Measurements from ENCODE around the gene NUP93.

NUP93 gene

DNA sequence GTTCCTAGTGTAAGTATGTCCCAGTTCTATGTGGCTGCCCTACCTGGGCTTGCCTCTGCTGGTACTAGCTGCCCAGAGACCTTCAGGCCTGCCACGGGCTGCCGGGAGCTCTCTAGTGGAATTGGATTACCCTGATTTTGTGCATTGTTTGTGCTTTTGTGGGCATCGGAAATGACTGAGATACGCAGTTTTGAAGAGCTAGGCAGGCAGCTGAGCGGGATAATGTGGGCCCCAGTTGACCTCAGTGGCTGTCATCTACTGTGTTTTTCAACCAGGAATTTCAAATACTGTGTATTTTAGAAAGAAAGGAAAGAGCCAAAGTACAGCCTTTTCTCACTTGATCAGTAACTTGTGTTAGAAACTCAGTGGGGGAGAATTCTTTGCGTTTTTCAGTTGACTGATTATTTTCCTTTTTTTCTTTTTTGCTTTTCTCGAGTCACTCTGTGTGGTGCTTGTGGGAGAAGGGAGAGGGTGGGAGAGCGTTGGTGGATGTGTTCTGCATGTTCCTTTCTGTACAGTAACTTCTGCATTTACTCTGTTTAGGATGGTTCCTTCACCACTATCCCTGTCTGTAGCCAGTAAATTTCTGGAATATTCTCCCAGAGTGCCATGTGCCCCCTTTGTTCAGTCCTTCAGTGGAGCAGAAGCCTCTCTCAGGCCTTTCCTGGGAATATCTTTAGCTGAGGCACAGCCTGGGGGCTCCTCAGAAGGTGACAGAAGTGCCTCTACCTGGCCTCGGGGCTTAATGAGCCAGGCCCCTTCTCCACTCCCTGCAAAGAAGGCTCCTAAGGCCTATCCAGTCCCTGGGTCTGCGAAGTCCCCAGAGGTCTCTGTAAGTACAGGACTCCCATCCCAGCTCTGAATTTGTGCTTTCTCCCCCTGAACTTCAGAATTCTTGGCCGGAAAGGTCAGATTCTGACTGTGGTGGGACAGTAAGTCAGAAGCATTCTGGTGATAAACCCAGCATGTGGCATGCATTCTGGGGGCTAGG is 120.1 kb downstream of the NUP93 start:
- TF ChIP-seq, protein P1, sequence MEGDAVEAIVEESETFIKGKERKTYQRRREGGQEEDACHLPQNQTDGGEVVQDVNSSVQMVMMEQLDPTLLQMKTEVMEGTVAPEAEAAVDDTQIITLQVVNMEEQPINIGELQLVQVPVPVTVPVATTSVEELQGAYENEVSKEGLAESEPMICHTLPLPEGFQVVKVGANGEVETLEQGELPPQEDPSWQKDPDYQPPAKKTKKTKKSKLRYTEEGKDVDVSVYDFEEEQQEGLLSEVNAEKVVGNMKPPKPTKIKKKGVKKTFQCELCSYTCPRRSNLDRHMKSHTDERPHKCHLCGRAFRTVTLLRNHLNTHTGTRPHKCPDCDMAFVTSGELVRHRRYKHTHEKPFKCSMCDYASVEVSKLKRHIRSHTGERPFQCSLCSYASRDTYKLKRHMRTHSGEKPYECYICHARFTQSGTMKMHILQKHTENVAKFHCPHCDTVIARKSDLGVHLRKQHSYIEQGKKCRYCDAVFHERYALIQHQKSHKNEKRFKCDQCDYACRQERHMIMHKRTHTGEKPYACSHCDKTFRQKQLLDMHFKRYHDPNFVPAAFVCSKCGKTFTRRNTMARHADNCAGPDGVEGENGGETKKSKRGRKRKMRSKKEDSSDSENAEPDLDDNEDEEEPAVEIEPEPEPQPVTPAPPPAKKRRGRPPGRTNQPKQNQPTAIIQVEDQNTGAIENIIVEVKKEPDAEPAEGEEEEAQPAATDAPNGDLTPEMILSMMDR (IDR thresholded peaks at IDR 0.05; ENCODE audit: insufficient read depth, low read length, poor library complexity, severe bottlenecking): no peak
- no peak for TF ChIP-seq EZH2phosphoT487 (conservative IDR thresholded peaks at IDR 0.05; ENCODE audit: low read length)
- Histone ChIP-seq H3K9me2 (replicated peaks; ENCODE audit: insufficient read depth, low read length) (no peaks in the 10 kb centered on the region), H3K4me3 (ENCODE audit: insufficient read depth, low read length, poor library complexity, severe bottlenecking) (no peak overlapping the region), H3K27me3 (ENCODE audit: low read length) (no peaks in the 10 kb centered on the region), H3F3A (ENCODE audit: insufficient read depth) (no peaks in the 10 kb centered on the region), H2AFZ (ENCODE audit: low read depth, low read length, severe bottlenecking) (no peak overlapping the region), H3K9ac (ENCODE audit: low read length) (no peak overlapping the region), H4K20me1 (ENCODE audit: low read depth, low read length) (no peaks in the 10 kb centered on the region), H3K79me2 (ENCODE audit: insufficient read depth, low read length) (no peaks in the 10 kb centered on the region), H3K27ac (ENCODE audit: low read depth, low read length) (no peak overlapping the region), H3K9me3 (ENCODE audit: insufficient read depth, low read length) (no peaks in the 10 kb centered on the region), H3K4me2 (ENCODE audit: low read depth, low read length, poor library complexity, severe bottlenecking) (no peak overlapping the region), H3K36me3 (ENCODE audit: low read length) (no peaks in the 10 kb centered on the region)

DNA sequence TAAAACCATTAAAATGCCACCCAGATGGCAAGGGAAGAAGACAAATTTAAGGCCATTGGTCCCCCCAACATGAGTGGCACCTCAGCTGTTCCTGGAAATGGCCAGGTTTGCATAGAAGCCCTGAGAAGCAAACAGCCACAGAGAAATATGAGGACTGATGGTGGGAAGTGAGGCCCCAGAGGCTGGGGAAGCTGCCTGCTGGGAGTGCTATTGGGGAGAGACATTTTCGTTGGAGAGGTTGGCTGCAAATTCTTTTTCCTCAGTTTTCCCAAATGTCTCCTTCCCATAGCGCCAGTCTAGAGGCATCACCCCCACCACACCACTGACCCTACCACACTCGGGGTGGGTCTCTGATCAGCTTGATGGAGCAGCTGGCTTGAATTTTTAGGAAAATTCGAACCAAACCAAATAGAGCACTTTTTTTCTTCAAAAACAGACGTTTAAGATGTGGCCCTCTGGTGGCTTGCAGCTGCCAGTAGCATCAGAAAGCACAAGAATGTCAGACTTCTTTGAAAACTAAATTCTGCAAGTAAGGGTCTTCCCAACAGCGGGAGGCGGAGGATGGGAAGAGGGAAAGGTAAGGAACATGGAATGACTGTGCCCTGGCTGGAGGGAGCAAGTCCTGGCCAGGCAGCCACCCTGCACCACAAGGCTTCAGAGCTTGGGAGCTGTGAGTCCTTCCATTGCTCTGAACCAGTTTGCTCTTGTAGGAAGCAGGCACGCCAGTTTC is 121.9 kb downstream of the NUP93 start:
- Histone ChIP-seq H2AFZ (ENCODE audit: low read depth, low read length, severe bottlenecking) (no peak overlapping the region), H3K36me3 (ENCODE audit: low read length) (no peaks in the 10 kb centered on the region), H3K9me3 (ENCODE audit: insufficient read depth, low read length) (no peaks in the 10 kb centered on the region), H3K27me3 (ENCODE audit: low read length) (no peaks in the 10 kb centered on the region), H3K9me2 (replicated peaks; ENCODE audit: insufficient read depth, low read length) (no peaks in the 10 kb centered on the region), H3F3A (ENCODE audit: insufficient read depth) (no peaks in the 10 kb centered on the region), H3K9ac (ENCODE audit: low read length) (no peak overlapping the region), H3K79me2 (ENCODE audit: insufficient read depth, low read length) (no peaks in the 10 kb centered on the region), H4K20me1 (ENCODE audit: low read depth, low read length) (no peaks in the 10 kb centered on the region), H3K4me2 (ENCODE audit: low read depth, low read length, poor library complexity, severe bottlenecking) (no peak overlapping the region), H3K4me3 (ENCODE audit: insufficient read depth, low read length, poor library complexity, severe bottlenecking) (no peak overlapping the region), H3K27ac (ENCODE audit: low read depth, low read length) (no peak overlapping the region)
- no peak for TF ChIP-seq EZH2phosphoT487 (conservative IDR thresholded peaks at IDR 0.05; ENCODE audit: low read length)
- TF ChIP-seq, protein P1 (IDR thresholded peaks at IDR 0.05; ENCODE audit: insufficient read depth, low read length, poor library complexity, severe bottlenecking): peak; percentile 48

DNA sequence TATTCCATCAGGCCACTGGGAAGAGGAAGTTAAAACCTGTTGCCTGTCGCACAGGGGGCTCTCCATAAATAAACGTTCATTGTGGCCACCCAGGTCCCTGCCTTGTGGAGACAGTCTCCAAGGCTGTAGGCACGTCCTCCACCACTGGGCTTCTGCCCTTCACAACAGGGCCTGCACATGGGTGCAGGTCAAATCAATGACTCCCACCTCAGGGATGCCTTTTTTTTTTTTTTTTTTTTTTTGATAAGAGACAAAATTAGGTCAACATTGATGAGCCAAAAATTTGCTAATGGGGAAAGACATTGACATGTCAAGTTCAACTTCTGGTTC is 122.4 kb downstream of the NUP93 start:
- H2AFZ ChIP-seq (ENCODE audit: low read depth, low read length, severe bottlenecking): no peak overlapping the region
- H3K79me2 ChIP-seq (ENCODE audit: insufficient read depth, low read length): no peaks in the 10 kb centered on the region
- H4K20me1 ChIP-seq (ENCODE audit: low read depth, low read length): no peaks in the 10 kb centered on the region
- TF ChIP-seq, protein P1 (IDR thresholded peaks at IDR 0.05; ENCODE audit: insufficient read depth, low read length, poor library complexity, severe bottlenecking): no peak
- no peak for TF ChIP-seq EZH2phosphoT487 (conservative IDR thresholded peaks at IDR 0.05; ENCODE audit: low read length)
- H3K4me3 ChIP-seq (ENCODE audit: insufficient read depth, low read length, poor library complexity, severe bottlenecking): no peak overlapping the region
- no peak overlapping the region for H3K4me2 ChIP-seq (ENCODE audit: low read depth, low read length, poor library complexity, severe bottlenecking)
- no peaks in the 10 kb centered on the region for H3K9me3 ChIP-seq (ENCODE audit: insufficient read depth, low read length)
- H3K9ac ChIP-seq (ENCODE audit: low read length): no peak overlapping the region
- no peaks in the 10 kb centered on the region for H3F3A ChIP-seq (ENCODE audit: insufficient read depth)
- no peaks in the 10 kb centered on the region for H3K9me2 ChIP-seq (replicated peaks; ENCODE audit: insufficient read depth, low read length)
- no peak overlapping the region for H3K27ac ChIP-seq (ENCODE audit: low read depth, low read length)
- no peaks in the 10 kb centered on the region for H3K27me3 ChIP-seq (ENCODE audit: low read length)
- H3K36me3 ChIP-seq (ENCODE audit: low read length): no peaks in the 10 kb centered on the region

Measured in SU-DHL-6 (cell line).